ENCODE measurements around the gene SRL. TPM values are rescaled to one million over a fixed set of nuclear protein-coding genes. Genes with fewer than 3 reads are reported as not detected.

Gene SRL
- total RNA-seq, 1 donor from 2014 or later: 0.37 TPM

- H3K9me3 Mint-ChIP-seq (ENCODE audit: unreplicated experiment): peaks cover 6% of the 10 kb centered on the region
- peaks cover 7% of the 10 kb centered on the region for H3K4me1 Mint-ChIP-seq (ENCODE audit: low read depth, unreplicated experiment)
- no peak for DNase-seq
- H3K36me3 Mint-ChIP-seq (ENCODE audit: unreplicated experiment): no peaks in the 10 kb centered on the region
- no peak overlapping the region for H3K27ac Mint-ChIP-seq (ENCODE audit: unreplicated experiment)
- H3K4me3 Mint-ChIP-seq (ENCODE audit: unreplicated experiment): peak overlapping the region; percentile 88
- no peak for TF ChIP-seq CTCF (IDR thresholded peaks at IDR 0.05; ENCODE audit: partially characterized antibody, unreplicated experiment)
- H3K27me3 Mint-ChIP-seq (ENCODE audit: unreplicated experiment): peaks cover 4% of the 10 kb centered on the region
Observed at GRCh38 chr16:4184038-4184702, 57.7 kb downstream of the SRL start.

GRCh38 chr16:4183237-4184037 lies 58.4 kb downstream of the SRL start:
- Mint-ChIP-seq H3K4me1 (ENCODE audit: low read depth, unreplicated experiment) (peaks cover 7% of the 10 kb centered on the region), H3K9me3 (ENCODE audit: unreplicated experiment) (peaks cover 4% of the 10 kb centered on the region), H3K27ac (ENCODE audit: unreplicated experiment) (no peak overlapping the region), H3K4me3 (ENCODE audit: unreplicated experiment) (peak overlapping the region; percentile 81), H3K27me3 (ENCODE audit: unreplicated experiment) (peaks cover 4% of the 10 kb centered on the region), H3K36me3 (ENCODE audit: unreplicated experiment) (no peaks in the 10 kb centered on the region)
- no peak for TF ChIP-seq CTCF (IDR thresholded peaks at IDR 0.05; ENCODE audit: partially characterized antibody, unreplicated experiment)
- peak; percentile 98 for DNase-seq

GRCh38 chr16:4182581-4183236 lies 59.2 kb downstream of the SRL start:
- DNase-seq: no peak
- H3K4me3 Mint-ChIP-seq (ENCODE audit: unreplicated experiment): peak overlapping the region; percentile 81
- peaks cover 4% of the 10 kb centered on the region for H3K27me3 Mint-ChIP-seq (ENCODE audit: unreplicated experiment)
- H3K36me3 Mint-ChIP-seq (ENCODE audit: unreplicated experiment): no peaks in the 10 kb centered on the region
- no peak overlapping the region for H3K27ac Mint-ChIP-seq (ENCODE audit: unreplicated experiment)
- no peak for TF ChIP-seq CTCF (IDR thresholded peaks at IDR 0.05; ENCODE audit: partially characterized antibody, unreplicated experiment)
- H3K4me1 Mint-ChIP-seq (ENCODE audit: low read depth, unreplicated experiment): peaks cover 7% of the 10 kb centered on the region
- H3K9me3 Mint-ChIP-seq (ENCODE audit: unreplicated experiment): peaks cover 4% of the 10 kb centered on the region

GRCh38 chr16:4180511-4180910 lies 61.4 kb downstream of the SRL start:
- Mint-ChIP-seq H3K36me3 (ENCODE audit: unreplicated experiment) (peaks cover 3% of the 10 kb centered on the region), H3K27me3 (ENCODE audit: unreplicated experiment) (peaks cover 4% of the 10 kb centered on the region), H3K4me1 (ENCODE audit: low read depth, unreplicated experiment) (peaks cover 7% of the 10 kb centered on the region), H3K4me3 (ENCODE audit: unreplicated experiment) (no peak overlapping the region), H3K9me3 (ENCODE audit: unreplicated experiment) (peaks cover 6% of the 10 kb centered on the region), H3K27ac (ENCODE audit: unreplicated experiment) (no peak overlapping the region)
- no peak for TF ChIP-seq CTCF (IDR thresholded peaks at IDR 0.05; ENCODE audit: partially characterized antibody, unreplicated experiment)
- DNase-seq: no peak
